ENCODE measurements around the gene NRG2. TPM values are rescaled to one million over a fixed set of nuclear protein-coding genes. Genes with fewer than 3 reads are reported as not detected.

Gene NRG2
- total RNA-seq, 4 donors from 2014 or later = 1.1 to 2.9 (median 1.8) TPM

GRCh38 chr5:139889410-139889809 is 153.7 kb downstream of the NRG2 start:
- intact Hi-C loops (cut with DNase I) = no loop called here
- TF ChIP-seq, protein P1, sequence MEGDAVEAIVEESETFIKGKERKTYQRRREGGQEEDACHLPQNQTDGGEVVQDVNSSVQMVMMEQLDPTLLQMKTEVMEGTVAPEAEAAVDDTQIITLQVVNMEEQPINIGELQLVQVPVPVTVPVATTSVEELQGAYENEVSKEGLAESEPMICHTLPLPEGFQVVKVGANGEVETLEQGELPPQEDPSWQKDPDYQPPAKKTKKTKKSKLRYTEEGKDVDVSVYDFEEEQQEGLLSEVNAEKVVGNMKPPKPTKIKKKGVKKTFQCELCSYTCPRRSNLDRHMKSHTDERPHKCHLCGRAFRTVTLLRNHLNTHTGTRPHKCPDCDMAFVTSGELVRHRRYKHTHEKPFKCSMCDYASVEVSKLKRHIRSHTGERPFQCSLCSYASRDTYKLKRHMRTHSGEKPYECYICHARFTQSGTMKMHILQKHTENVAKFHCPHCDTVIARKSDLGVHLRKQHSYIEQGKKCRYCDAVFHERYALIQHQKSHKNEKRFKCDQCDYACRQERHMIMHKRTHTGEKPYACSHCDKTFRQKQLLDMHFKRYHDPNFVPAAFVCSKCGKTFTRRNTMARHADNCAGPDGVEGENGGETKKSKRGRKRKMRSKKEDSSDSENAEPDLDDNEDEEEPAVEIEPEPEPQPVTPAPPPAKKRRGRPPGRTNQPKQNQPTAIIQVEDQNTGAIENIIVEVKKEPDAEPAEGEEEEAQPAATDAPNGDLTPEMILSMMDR (IDR thresholded peaks at IDR 0.05) = no peak
- TF ChIP-seq POLR2A (IDR thresholded peaks at IDR 0.05) = no peak
- H3K36me3 ChIP-seq = no peaks in the 10 kb centered on the region
- no peak overlapping the region for H3K27ac ChIP-seq
- no peak for DNase-seq
- H3K27me3 ChIP-seq = no peaks in the 10 kb centered on the region
- H3K4me3 ChIP-seq (replicated peaks in 1 of 3) = no peak overlapping the region
- no peaks in the 10 kb centered on the region for H3K4me1 ChIP-seq
- H3K9me3 ChIP-seq = no peaks in the 10 kb centered on the region
- 92 to 98% methylated on average over 2 of the region's 2 CpGs for WGBS, 2 donors

DNA sequence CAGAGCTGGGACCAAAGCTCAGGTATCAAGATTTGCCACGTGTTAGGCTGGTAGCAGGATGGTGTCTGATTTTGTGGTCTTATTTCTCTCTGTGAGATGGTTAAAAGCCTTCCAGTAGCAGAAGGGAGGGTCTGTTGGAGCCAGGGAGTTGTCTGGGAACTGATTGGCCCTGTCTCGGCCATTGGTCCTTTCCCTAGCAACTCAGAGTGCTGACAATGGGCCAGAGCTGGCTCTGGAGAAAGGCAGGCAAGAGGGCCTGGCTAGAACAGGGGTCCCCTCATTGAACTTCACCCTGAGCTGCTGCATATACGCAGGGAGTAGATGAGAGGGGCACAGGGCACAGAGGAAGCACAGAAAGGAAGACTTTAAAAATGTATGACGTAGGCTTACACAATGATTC is 154.7 kb downstream of the NRG2 start:
- no peak overlapping the region for H3K27ac ChIP-seq
- TF ChIP-seq POLR2A (IDR thresholded peaks at IDR 0.05) = no peak
- TF ChIP-seq, protein P1 (IDR thresholded peaks at IDR 0.05) = no peak

GRCh38 chr5:139886213-139886612 is 156.9 kb downstream of the NRG2 start:
- H3K9me3 ChIP-seq = no peaks in the 10 kb centered on the region
- H3K4me1 ChIP-seq = no peaks in the 10 kb centered on the region
- TF ChIP-seq POLR2A (IDR thresholded peaks at IDR 0.05) = no peak
- TF ChIP-seq, protein P1 (IDR thresholded peaks at IDR 0.05) = no peak
- no peaks in the 10 kb centered on the region for H3K36me3 ChIP-seq
- DNase-seq = no peak
- no peak overlapping the region for H3K27ac ChIP-seq
- intact Hi-C loops (cut with DNase I) = no loop called here
- H3K4me3 ChIP-seq (replicated peaks in 1 of 3) = no peak overlapping the region
- H3K27me3 ChIP-seq = no peaks in the 10 kb centered on the region
- WGBS, 2 donors = 78 to 79% methylated on average over 2 of the region's 2 CpGs

More for the DNA sequence above, 154.7 kb downstream of the NRG2 start:
- intact Hi-C loops (cut with DNase I) = no loop called here
- Histone ChIP-seq H3K36me3 (no peaks in the 10 kb centered on the region), H3K9me3 (no peaks in the 10 kb centered on the region), H3K27me3 (no peaks in the 10 kb centered on the region), H3K4me3 (replicated peaks in 1 of 3) (no peak overlapping the region), H3K4me1 (no peaks in the 10 kb centered on the region)
- DNase-seq = no peak
- 81 to 82% methylated on average over 4 of the region's 4 CpGs for WGBS, 2 donors

DNA sequence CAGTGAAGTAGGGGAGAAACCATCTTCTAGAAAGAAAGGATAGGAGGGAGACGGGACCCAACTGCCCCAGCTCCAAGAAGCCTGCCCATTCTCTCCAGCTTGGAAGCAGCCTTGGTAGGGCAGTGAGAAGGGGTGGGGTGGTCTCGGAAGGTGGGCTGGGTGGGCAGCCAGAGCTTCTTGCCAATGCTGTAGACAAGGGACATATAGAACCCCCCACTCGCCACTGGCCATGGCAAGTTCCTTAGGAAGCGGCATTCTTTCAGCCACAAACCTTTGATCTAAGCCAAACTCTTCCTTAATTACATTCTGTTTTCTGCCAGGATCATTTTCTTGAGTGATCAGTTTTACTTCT is 157.3 kb downstream of the NRG2 start:
- Histone ChIP-seq H3K4me3 (replicated peaks in 1 of 3) (no peak overlapping the region), H3K27me3 (no peaks in the 10 kb centered on the region), H3K36me3 (no peaks in the 10 kb centered on the region), H3K27ac (no peak overlapping the region), H3K9me3 (no peaks in the 10 kb centered on the region), H3K4me1 (no peaks in the 10 kb centered on the region)
- no peak for TF ChIP-seq POLR2A (IDR thresholded peaks at IDR 0.05)
- TF ChIP-seq, protein P1 (IDR thresholded peaks at IDR 0.05) = no peak
- DNase-seq = no peak
- 93 to 100% methylated on average over 4 of the region's 4 CpGs for WGBS, 2 donors
- intact Hi-C loops (cut with DNase I) = no loop called here

DNA sequence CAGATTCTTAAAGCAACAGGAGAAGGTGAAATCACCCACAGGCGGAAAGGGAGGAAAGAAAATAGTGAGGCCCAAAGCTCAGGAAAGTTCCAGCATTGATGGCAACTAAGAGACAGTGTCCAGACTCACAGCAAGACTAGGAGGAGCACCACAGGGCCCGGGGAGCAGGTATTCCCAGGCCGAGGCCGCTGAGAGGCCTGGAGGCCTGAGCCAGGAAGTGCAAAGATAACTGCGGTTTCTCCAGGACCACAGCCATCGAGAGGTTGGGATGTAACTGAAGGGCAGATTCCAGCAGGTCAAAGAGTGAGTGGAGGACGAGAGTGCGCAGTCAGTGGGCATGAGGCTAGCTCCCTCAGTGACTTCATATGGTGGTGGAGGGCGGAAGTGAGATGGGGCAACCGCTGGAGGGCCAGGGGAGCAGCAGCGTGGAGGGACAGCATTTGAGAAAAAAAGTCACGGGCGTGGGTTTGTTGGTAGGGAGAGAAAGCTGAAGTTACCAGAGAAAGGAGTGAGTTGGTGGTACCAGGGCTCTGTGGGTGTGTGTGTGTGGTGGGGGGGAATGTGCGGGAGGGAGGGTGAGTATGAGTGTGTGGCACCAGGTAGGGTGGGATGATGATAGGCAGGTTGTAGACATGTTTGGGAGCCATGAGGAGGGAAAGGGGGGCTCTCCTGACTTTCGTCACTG is 157.8 kb downstream of the NRG2 start:
- 89 to 91% methylated on average over 15 of the region's 15 CpGs for WGBS, 2 donors
- H3K4me1 ChIP-seq = no peaks in the 10 kb centered on the region
- no peak overlapping the region for H3K4me3 ChIP-seq (replicated peaks in 1 of 3)
- H3K27ac ChIP-seq = no peak overlapping the region
- H3K9me3 ChIP-seq = no peaks in the 10 kb centered on the region
- no peak for TF ChIP-seq POLR2A (IDR thresholded peaks at IDR 0.05)
- TF ChIP-seq, protein P1 (IDR thresholded peaks at IDR 0.05) = no peak
- H3K36me3 ChIP-seq = no peaks in the 10 kb centered on the region
- no peaks in the 10 kb centered on the region for H3K27me3 ChIP-seq
- intact Hi-C loops (cut with DNase I) = no loop called here
- no peak for DNase-seq

Measured in thyroid gland (tissue), 4 donors.